DND-41 (cell line): ENCODE data around the gene NLGN1.

ENCODE experiments used
- ATAC-seq: fragments of 200-7000 bp; cut with Tn5 transposase; 3 replicates; pipeline ENCODE4 v1.9.1; 2021; ENCODE audit warnings: low read depth; ENCODE audit not compliant: insufficient read depth
- DNase-seq: peaks from one replicate; pipeline ENCODE4 v3.0.0-alpha.2; 2020
- H2AFZ ChIP-seq: 2 replicates; pipeline ENCODE4 v1.6.0; 2012; ENCODE audit warnings: low read depth, low read length
- H3K27ac ChIP-seq: 2 replicates; pipeline ENCODE4 v1.5.1; 2012; ENCODE audit warnings: low read length, inconsistent platforms
- H3K27me3 ChIP-seq: fragments of 200-600 bp; sonication (generic); 2 replicates; pipeline ENCODE4 v1.6.0; 2012; ENCODE audit warnings: low read length, mild to moderate bottlenecking, inconsistent platforms; ENCODE audit not compliant: insufficient read depth, poor library complexity
- H3K36me3 ChIP-seq: 2 replicates; pipeline ENCODE4 v1.5.1; 2012; ENCODE audit warnings: low read length, inconsistent platforms; ENCODE audit not compliant: insufficient read depth
- H3K4me1 ChIP-seq: 2 replicates; pipeline ENCODE4 v1.5.1; 2012; ENCODE audit warnings: mild to moderate bottlenecking, low read length; ENCODE audit not compliant: insufficient read depth
- H3K4me2 ChIP-seq: 2 replicates; pipeline ENCODE4 v1.6.0; 2012; ENCODE audit warnings: mild to moderate bottlenecking, moderate library complexity, low read length, inconsistent platforms; ENCODE audit not compliant: insufficient read depth
- H3K4me3 ChIP-seq, 2 experiments: fragments of 200-600 bp in 1 of 2; shearing (Covaris generic) in 1 of 2; 2 replicates each; pipeline ENCODE4 v1.5.1; 2012 to 2016; ENCODE audit warnings: inconsistent platforms in 2 of 2, low read length in 2 of 2, mild to moderate bottlenecking in 2 of 2, low read depth in 1 of 2, moderate library complexity in 1 of 2
- H3K79me2 ChIP-seq: 2 replicates; pipeline ENCODE4 v1.6.0; 2012; ENCODE audit warnings: low read length, inconsistent platforms; ENCODE audit not compliant: insufficient read depth
- H3K9ac ChIP-seq: 2 replicates; pipeline ENCODE4 v1.6.0; 2012; ENCODE audit warnings: low read depth, mild to moderate bottlenecking, inconsistent platforms, low read length, moderate library complexity
- H3K9me3 ChIP-seq: 2 replicates; pipeline ENCODE4 v1.5.1; 2012; ENCODE audit warnings: low read length, moderate library complexity, mild to moderate bottlenecking, inconsistent platforms; ENCODE audit not compliant: insufficient read depth, severe bottlenecking
- H4K20me1 ChIP-seq: 2 replicates; pipeline ENCODE4 v1.6.0; 2012; ENCODE audit warnings: low read length; ENCODE audit not compliant: insufficient read depth
- CTCF ChIP-seq: IDR thresholded peaks from 2 replicates; pipeline ENCODE4 v1.5.1; 2012; ENCODE audit warnings: borderline replicate concordance, low read length, moderate library complexity, mild to moderate bottlenecking; ENCODE audit not compliant: poor library complexity, severe bottlenecking; ENCODE audit errors: extremely low read depth
- EZH2 ChIP-seq: IDR thresholded peaks from 3 replicates; pipeline ENCODE4 v1.6.1; 2012; ENCODE audit warnings: borderline replicate concordance, low read depth, mild to moderate bottlenecking, moderate library complexity, low read length, inconsistent platforms; ENCODE audit not compliant: severe bottlenecking

NLGN1 gene

DNA sequence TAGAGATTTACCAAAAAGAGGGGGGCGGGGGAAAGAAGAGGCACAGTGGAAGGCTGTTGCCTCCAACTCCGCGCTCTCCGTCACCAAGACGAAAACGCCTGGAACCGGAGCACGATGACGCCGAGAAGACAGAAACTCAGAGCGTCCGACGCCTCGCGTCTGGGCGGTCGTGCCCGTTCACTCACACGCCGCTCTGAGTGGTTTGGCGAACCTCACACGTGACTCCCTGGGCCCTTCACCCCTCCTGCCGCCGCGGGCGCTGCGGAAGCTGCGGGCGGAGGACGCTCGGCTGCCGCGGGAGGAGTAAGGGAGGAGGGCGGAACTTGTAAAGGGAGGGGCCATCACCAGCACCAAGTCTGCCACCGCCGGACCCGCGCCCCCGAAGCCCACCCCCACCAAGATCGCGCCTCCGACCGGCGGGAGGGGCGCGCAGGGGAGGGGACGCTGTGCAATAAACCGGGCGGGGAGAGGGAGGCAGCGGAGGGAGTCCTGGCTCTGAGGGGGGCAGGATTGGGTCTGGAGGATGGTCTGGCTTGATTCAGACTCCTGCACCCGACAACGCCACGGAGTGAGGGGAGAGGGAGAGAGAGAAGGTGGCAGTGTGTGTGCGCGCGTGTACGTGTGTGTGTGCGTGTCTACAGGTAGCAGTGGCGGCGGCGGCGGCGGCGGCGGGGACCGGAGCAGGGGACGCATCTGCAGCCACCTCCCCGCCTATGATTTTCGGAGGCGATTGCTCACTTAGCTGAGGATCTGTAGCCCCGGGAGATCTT lies 1.9 kb upstream of the NLGN1 start:
- H3K9ac ChIP-seq: no peak overlapping the region

DNA sequence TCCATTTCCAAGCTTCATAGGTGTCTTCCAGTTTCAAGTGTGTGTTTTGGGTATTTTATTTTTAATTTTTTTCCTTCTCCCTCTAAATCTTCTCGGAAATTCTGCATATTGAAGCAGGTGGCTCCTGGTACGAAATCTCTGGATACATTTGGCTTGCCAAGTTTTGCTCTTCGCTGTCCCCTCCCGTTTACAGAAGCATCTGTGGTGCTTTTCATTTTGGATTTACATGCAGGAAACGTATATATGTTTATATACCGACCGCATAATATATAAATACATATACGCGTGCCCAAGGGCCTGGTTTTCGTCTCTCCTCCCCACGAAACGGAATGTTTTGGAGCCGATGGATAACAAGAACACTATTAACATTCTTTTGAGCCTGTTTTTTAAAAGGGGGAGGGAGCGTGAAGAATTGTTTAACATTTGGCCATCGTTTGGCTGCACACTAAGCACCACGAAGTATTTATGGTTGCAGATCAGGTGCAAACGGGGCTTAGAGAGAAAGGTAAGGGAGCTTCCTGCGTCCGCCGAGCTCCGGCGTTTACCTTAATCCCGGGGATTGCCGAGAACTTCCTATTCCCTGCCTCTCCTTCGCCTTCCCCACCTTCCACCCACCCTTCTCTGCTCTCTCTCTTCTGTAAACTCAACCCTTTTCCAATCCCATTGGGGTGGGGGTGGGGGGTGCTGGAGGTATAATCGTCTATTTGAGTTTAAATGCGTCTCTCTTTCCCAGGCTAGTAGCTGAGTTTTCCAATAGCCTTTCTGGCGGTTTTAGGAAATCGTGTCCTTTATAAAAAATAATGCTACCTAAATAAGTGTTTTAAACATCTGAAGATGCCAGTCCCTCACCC lies 1.1 kb upstream of the NLGN1 start:
- Histone ChIP-seq H3K27ac (no peak overlapping the region), H2AFZ (no peak overlapping the region), H4K20me1 (no peaks in the 10 kb centered on the region), H3K4me3 (no peak overlapping the region), H3K79me2 (no peaks in the 10 kb centered on the region), H3K9me3 (no peaks in the 10 kb centered on the region), H3K36me3 (no peaks in the 10 kb centered on the region), H3K27me3 (peaks cover 3% of the 10 kb centered on the region), H3K9ac (no peak overlapping the region), H3K4me2 (no peak overlapping the region), H3K4me1 (no peaks in the 10 kb centered on the region)
- TF ChIP-seq EZH2 (no peak), CTCF (no peak)
- DNase-seq (no peak), ATAC-seq (no peak)

More for the DNA sequence above, 1.9 kb upstream of the NLGN1 start:
- Histone ChIP-seq H2AFZ (no peak overlapping the region), H3K4me2 (no peak overlapping the region), H3K27me3 (peaks cover 3% of the 10 kb centered on the region), H3K27ac (no peak overlapping the region), H3K9me3 (no peaks in the 10 kb centered on the region), H3K4me1 (no peaks in the 10 kb centered on the region), H3K36me3 (no peaks in the 10 kb centered on the region), H3K4me3 (no peak overlapping the region), H4K20me1 (no peaks in the 10 kb centered on the region), H3K79me2 (no peaks in the 10 kb centered on the region)
- no peak for TF ChIP-seq CTCF
- no peak for TF ChIP-seq EZH2
- ATAC-seq (no peak), DNase-seq (no peak)

DNA sequence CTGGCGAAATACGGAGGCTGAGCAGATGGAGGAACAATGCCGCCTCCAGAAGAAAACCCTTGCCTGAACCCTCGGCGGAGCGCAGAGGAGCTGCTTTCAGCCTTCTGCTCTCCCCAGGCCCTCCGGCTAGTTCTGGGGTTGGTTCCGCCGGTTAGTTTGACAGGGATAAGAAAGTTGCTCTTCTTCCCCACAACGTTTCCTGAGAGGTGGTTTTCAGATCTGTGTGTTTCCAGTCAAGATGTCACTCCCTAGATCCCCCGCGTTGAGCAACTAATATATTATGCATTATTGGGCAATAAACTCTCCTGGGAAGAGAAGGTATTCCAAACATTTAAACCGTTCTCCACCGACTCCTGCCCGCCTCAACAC lies 551 bp downstream of the NLGN1 start:
- Histone ChIP-seq H3K4me2 (no peak overlapping the region), H3K4me3 (no peak overlapping the region), H3K27me3 (peaks cover 3% of the 10 kb centered on the region), H4K20me1 (no peaks in the 10 kb centered on the region), H3K27ac (no peak overlapping the region), H3K9me3 (no peaks in the 10 kb centered on the region), H3K36me3 (no peaks in the 10 kb centered on the region), H3K9ac (no peak overlapping the region), H2AFZ (no peak overlapping the region), H3K4me1 (no peaks in the 10 kb centered on the region), H3K79me2 (no peaks in the 10 kb centered on the region)
- TF ChIP-seq CTCF (no peak), EZH2 (no peak)
- DNase-seq (no peak), ATAC-seq (no peak)
